ENCODE results near the gene ACIN1. TPM values are rescaled to one million over a fixed set of nuclear protein-coding genes. Genes with fewer than 3 reads are reported as not detected.

ACIN1 gene
- total and polyA plus RNA-seq, 2 of the 13 experiments (the other 11 are each of a cell fraction or from before 2014, with no cell fraction given): 165 to 183 TPM

- TF ChIP-seq REST (IDR thresholded peaks at IDR 0.05; ENCODE audit: borderline replicate concordance in 1 of 2, low read depth in 1 of 2, low read length in 2 of 2): peak in 1 of 2 experiments; percentile 65; a peak in 1 of 4 replicates
- peak; percentile 97 for TF ChIP-seq ZBTB38 (CRISPR knock-in tag; IDR thresholded peaks at IDR 0.05)
- no peak for TF ChIP-seq ZNF143 (CRISPR knock-in tag; IDR thresholded peaks at IDR 0.05)
- TF ChIP-seq ZNF790 (CRISPR knock-in tag; IDR thresholded peaks at IDR 0.05; ENCODE audit: borderline replicate concordance): peak; percentile 99
- TF ChIP-seq ZNF333 (CRISPR knock-in tag; IDR thresholded peaks at IDR 0.05; ENCODE audit: borderline replicate concordance): peak; percentile 99
- peak; percentile 95; the same call in 1 of the 2 replicates for TF ChIP-seq ZNF670 (CRISPR knock-in tag; IDR thresholded peaks at IDR 0.05; ENCODE audit: borderline replicate concordance)
- TF ChIP-seq RBAK (CRISPR knock-in tag; IDR thresholded peaks at IDR 0.05): peak; percentile 81; the same call in 1 of the 2 replicates
- peak; percentile 83 for TF ChIP-seq ETS1 (CRISPR knock-in tag; IDR thresholded peaks at IDR 0.05)
- peak; percentile 99 for TF ChIP-seq GTF3A (CRISPR knock-in tag; conservative IDR thresholded peaks at IDR 0.05)
- TF ChIP-seq IKZF4 (CRISPR knock-in tag; IDR thresholded peaks at IDR 0.05; ENCODE audit: borderline replicate concordance, low read depth, not compliant biosample characterization): peak; percentile 96
- peak; percentile 82; the same call in 1 of the 2 replicates for TF ChIP-seq TP53 (CRISPR knock-in tag; conservative IDR thresholded peaks at IDR 0.05)
- TF ChIP-seq CBFB (CRISPR knock-in tag; IDR thresholded peaks at IDR 0.05): 0 out of 2 replicates have a peak, but pooled peaks have one; percentile 80
- peak; percentile 76 for TF ChIP-seq GMEB1 (CRISPR knock-in tag; IDR thresholded peaks at IDR 0.05; ENCODE audit: borderline replicate concordance)
- TF ChIP-seq ZNF10 (CRISPR knock-in tag; IDR thresholded peaks at IDR 0.05; ENCODE audit: borderline replicate concordance, low read depth): no peak
- TF ChIP-seq ZBTB8A (CRISPR knock-in tag; IDR thresholded peaks at IDR 0.05; ENCODE audit: borderline replicate concordance, low read depth): peak; percentile 98
- TF ChIP-seq RXRB (CRISPR knock-in tag; IDR thresholded peaks at IDR 0.05; ENCODE audit: borderline replicate concordance): peak; percentile 69; the same call in 1 of the 2 replicates
- TF ChIP-seq KDM6A (CRISPR knock-in tag; IDR thresholded peaks at IDR 0.05; ENCODE audit: low read depth): no peak
- TF ChIP-seq ZNF639 (CRISPR knock-in tag; conservative IDR thresholded peaks at IDR 0.05): peak; percentile 64; the same call in 1 of the 2 replicates
- peak; percentile 85 for TF ChIP-seq ZBTB34 (CRISPR knock-in tag; IDR thresholded peaks at IDR 0.05)
Measured at GRCh38 chr14:23094666-23095195, at the start of gene ACIN1 (continued).

Data from HepG2 (cell line).